Endodermal cell (in vitro differentiated cells): ENCODE data around the gene SYT13. TPM values are rescaled to one million over a fixed set of nuclear protein-coding genes. Genes with fewer than 3 reads are reported as not detected.
"Not testable (repeated sequence)": the region's sequence is repeated elsewhere in the genome, so short reads cannot be mapped to it uniquely, and the experiment has no call there.

ENCODE experiments used
- DNase-seq: peaks from one replicate; pipeline ENCODE4 v3.0.0-alpha.2; 2017
- H3K27ac ChIP-seq: 2 replicates; pipeline ENCODE4 v1.5.1; 2013; ENCODE audit warnings: mild to moderate bottlenecking, low read depth, low read length, moderate library complexity
- H3K27me3 ChIP-seq: 2 replicates; pipeline ENCODE4 v1.6.1; 2013; ENCODE audit warnings: mild to moderate bottlenecking, low read length, moderate library complexity; ENCODE audit not compliant: insufficient read depth, control insufficient read depth, poor library complexity, severe bottlenecking
- H3K36me3 ChIP-seq: 2 replicates; pipeline ENCODE4 v1.7.0; 2013; ENCODE audit warnings: mild to moderate bottlenecking, low read length, moderate library complexity; ENCODE audit not compliant: control insufficient read depth, insufficient read depth
- H3K4me1 ChIP-seq: one replicate; pipeline ENCODE4 v1.7.0; 2013; ENCODE audit warnings: low read length; ENCODE audit not compliant: control insufficient read depth, insufficient read depth
- H3K4me3 ChIP-seq: 2 replicates; pipeline ENCODE4 v1.5.1; 2013; ENCODE audit warnings: mild to moderate bottlenecking, low read length, moderate library complexity
- H3K9ac ChIP-seq: 2 replicates; pipeline ENCODE4 v1.6.1; 2013; ENCODE audit warnings: mild to moderate bottlenecking, low read length, moderate library complexity; ENCODE audit not compliant: poor library complexity, severe bottlenecking; ENCODE audit errors: extremely low read depth
- H3K9me3 ChIP-seq: 2 replicates; pipeline ENCODE4 v1.6.1; 2013; ENCODE audit warnings: mild to moderate bottlenecking, low read length, moderate library complexity; ENCODE audit not compliant: control insufficient read depth
- H3K27ac Mint-ChIP-seq: 2 replicates; pipeline ENCODE4 v1.8.0; 2020; ENCODE audit warnings: mixed read lengths
- H3K27me3 Mint-ChIP-seq: 2 replicates; pipeline ENCODE4 v1.8.0; 2021; ENCODE audit warnings: mild to moderate bottlenecking, mixed read lengths; ENCODE audit not compliant: insufficient read depth
- H3K36me3 Mint-ChIP-seq: 2 replicates; pipeline ENCODE4 v1.8.0; 2020; ENCODE audit warnings: low read depth, mixed read lengths
- H3K4me1 Mint-ChIP-seq: 2 replicates; pipeline ENCODE4 v1.8.0; 2020; ENCODE audit warnings: mixed read lengths
- H3K4me3 Mint-ChIP-seq: 2 replicates; pipeline ENCODE4 v1.8.0; 2020; ENCODE audit warnings: mild to moderate bottlenecking, moderate library complexity, mixed read lengths
- H3K9me3 Mint-ChIP-seq: 2 replicates; pipeline ENCODE4 v1.8.0; 2020; ENCODE audit warnings: mild to moderate bottlenecking, mixed read lengths
- WGBS, 2 experiments: methylation state at CpG; one replicate each; pipeline versions ENCODE4 v1.1.5 to v1.1.7; 2013; ENCODE audit warnings: missing lambda C conversion rate in 2 of 2, mixed read lengths in 1 of 2; ENCODE audit not compliant: insufficient coverage in 1 of 2, insufficient read length in 1 of 2; 5-methylcytosine and 5-hydroxymethylcytosine counted together
- total RNA-seq, 2 donors: library from RNA; stranded (reverse); fragmentation: NEBNext Ultra II Directional in 1 of 2; extraction: Animal tissue kit (Norgen Biotek cat#: 25700) in 1 of 2; gene quantifications; 2 replicates in 1 of 2; 3 replicates in 1 of 2; pipeline ENCODE4 v1.2.1, GENCODE V29; 2021
- TF ChIP-seq, protein P1 (sequence below): fragments of 200-600 bp; sonication (generic); conservative IDR thresholded peaks from 2 replicates; pipeline ENCODE4 v1.5.0; 2021; ENCODE audit warnings: antibody characterized with exemption, mild to moderate bottlenecking

The SYT13 gene
- total RNA-seq, 2 donors from 2014 or later = 3.2 to 9.3 TPM

GRCh38 chr11:45252877-45253276, 33.3 kb downstream of the SYT13 start:
- no peaks in the 10 kb centered on the region for H3K27me3 Mint-ChIP-seq
- H3K27ac ChIP-seq = no peak overlapping the region
- no peaks in the 10 kb centered on the region for H3K36me3 ChIP-seq
- no peak overlapping the region for H3K4me3 ChIP-seq
- H3K27me3 ChIP-seq = no peaks in the 10 kb centered on the region
- no peaks in the 10 kb centered on the region for H3K9me3 ChIP-seq
- TF ChIP-seq, protein P1, sequence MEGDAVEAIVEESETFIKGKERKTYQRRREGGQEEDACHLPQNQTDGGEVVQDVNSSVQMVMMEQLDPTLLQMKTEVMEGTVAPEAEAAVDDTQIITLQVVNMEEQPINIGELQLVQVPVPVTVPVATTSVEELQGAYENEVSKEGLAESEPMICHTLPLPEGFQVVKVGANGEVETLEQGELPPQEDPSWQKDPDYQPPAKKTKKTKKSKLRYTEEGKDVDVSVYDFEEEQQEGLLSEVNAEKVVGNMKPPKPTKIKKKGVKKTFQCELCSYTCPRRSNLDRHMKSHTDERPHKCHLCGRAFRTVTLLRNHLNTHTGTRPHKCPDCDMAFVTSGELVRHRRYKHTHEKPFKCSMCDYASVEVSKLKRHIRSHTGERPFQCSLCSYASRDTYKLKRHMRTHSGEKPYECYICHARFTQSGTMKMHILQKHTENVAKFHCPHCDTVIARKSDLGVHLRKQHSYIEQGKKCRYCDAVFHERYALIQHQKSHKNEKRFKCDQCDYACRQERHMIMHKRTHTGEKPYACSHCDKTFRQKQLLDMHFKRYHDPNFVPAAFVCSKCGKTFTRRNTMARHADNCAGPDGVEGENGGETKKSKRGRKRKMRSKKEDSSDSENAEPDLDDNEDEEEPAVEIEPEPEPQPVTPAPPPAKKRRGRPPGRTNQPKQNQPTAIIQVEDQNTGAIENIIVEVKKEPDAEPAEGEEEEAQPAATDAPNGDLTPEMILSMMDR = no peak
- no peak overlapping the region for H3K4me3 Mint-ChIP-seq
- no peaks in the 10 kb centered on the region for H3K4me1 ChIP-seq
- H3K9ac ChIP-seq = no peak overlapping the region
- no peaks in the 10 kb centered on the region for H3K36me3 Mint-ChIP-seq
- DNase-seq = peak; percentile 24
- H3K27ac Mint-ChIP-seq = no peak overlapping the region
- no peaks in the 10 kb centered on the region for H3K4me1 Mint-ChIP-seq
- 90 to 93% methylated on average over 2 to 3 of the region's 3 CpGs for WGBS, 2 experiments
- no peaks in the 10 kb centered on the region for H3K9me3 Mint-ChIP-seq

- no peak overlapping the region for H3K4me3 ChIP-seq
- no peak overlapping the region for H3K9ac ChIP-seq
- no peak overlapping the region for H3K4me3 Mint-ChIP-seq
- H3K4me1 ChIP-seq = no peaks in the 10 kb centered on the region
- H3K27me3 ChIP-seq = no peaks in the 10 kb centered on the region
- no peaks in the 10 kb centered on the region for H3K27me3 Mint-ChIP-seq
- no peaks in the 10 kb centered on the region for H3K4me1 Mint-ChIP-seq
- no peaks in the 10 kb centered on the region for H3K36me3 ChIP-seq
- H3K9me3 ChIP-seq = no peaks in the 10 kb centered on the region
- H3K36me3 Mint-ChIP-seq = no peaks in the 10 kb centered on the region
- TF ChIP-seq, protein P1 = peak; percentile 96
- peak; percentile 96 for DNase-seq
- H3K9me3 Mint-ChIP-seq = no peaks in the 10 kb centered on the region
- H3K27ac ChIP-seq = no peak overlapping the region
- H3K27ac Mint-ChIP-seq = no peak overlapping the region
- WGBS, 2 experiments = 46 to 53% methylated on average over 13 to 22 of the region's 22 CpGs
Measured at GRCh38 chr11:45252134-45252856, 33.8 kb downstream of the SYT13 start.

DNA sequence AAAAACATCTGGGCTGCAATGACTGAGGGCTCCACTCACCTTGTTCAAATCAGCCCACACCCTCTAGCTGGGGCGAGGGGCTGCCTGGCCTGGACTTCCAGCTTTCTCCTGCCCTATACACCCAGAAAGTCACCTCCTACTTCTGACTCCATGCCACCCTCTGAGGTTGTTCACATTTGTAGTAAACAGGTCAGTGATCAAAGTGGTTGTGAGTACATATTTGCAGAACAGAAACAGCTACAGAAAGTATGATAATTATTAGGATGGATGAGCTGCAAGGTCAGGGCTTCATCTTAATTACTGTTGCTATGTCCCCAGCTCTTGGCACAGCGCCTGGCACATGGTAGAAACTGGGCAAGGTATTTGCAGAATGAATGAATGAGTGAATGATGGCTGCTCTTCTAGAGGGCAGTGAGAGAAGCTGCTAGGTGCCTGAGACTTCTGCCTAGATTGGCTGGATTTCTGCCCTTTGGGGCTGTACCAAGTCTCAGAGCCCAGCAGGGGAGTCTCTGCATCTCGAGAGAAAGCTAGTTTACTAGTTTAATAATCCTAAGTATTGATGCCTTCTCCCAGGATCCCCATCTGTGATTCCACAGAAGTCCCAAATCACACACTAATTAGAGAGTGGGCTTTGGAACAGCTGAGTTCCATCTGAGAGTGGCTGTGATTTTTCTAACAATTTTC, 36.0 kb downstream of the SYT13 start:
- H3K4me1 Mint-ChIP-seq = peaks cover 2% of the 10 kb centered on the region
- H3K36me3 ChIP-seq = no peaks in the 10 kb centered on the region
- no peak overlapping the region for H3K27ac Mint-ChIP-seq
- H3K4me3 Mint-ChIP-seq = no peak overlapping the region
- H3K4me1 ChIP-seq = no peaks in the 10 kb centered on the region
- H3K36me3 Mint-ChIP-seq = no peaks in the 10 kb centered on the region
- no peaks in the 10 kb centered on the region for H3K27me3 ChIP-seq
- no peaks in the 10 kb centered on the region for H3K9me3 ChIP-seq
- no peak overlapping the region for H3K9ac ChIP-seq
- no peak overlapping the region for H3K4me3 ChIP-seq
- peaks cover 2% of the 10 kb centered on the region for H3K27me3 Mint-ChIP-seq
- no peaks in the 10 kb centered on the region for H3K9me3 Mint-ChIP-seq
- TF ChIP-seq, protein P1 = no peak
- 89% methylated on average over 3 of the region's 3 CpGs; no CpG with 5 or more reads in 1 of the 2 experiments for WGBS, 2 experiments
- no peak for DNase-seq
- H3K27ac ChIP-seq = no peak overlapping the region

- H3K9me3 Mint-ChIP-seq, H3K27ac Mint-ChIP-seq, H3K9me3 ChIP-seq, H3K27ac ChIP-seq, H3K4me3 ChIP-seq, H3K27me3 ChIP-seq, H3K36me3 ChIP-seq, H3K9ac ChIP-seq, H3K27me3 Mint-ChIP-seq, H3K36me3 Mint-ChIP-seq, H3K4me1 Mint-ChIP-seq, H3K4me1 ChIP-seq, DNase-seq, H3K4me3 Mint-ChIP-seq: not testable (repeated sequence)
- WGBS, 2 experiments = 90% methylated on average over 1 of the region's 1 CpG; no CpG with 5 or more reads in 1 of the 2 experiments
Measured at GRCh38 chr11:45249372-45249771, 36.8 kb downstream of the SYT13 start.
